ENCODE results near the gene COX15.

DNA sequence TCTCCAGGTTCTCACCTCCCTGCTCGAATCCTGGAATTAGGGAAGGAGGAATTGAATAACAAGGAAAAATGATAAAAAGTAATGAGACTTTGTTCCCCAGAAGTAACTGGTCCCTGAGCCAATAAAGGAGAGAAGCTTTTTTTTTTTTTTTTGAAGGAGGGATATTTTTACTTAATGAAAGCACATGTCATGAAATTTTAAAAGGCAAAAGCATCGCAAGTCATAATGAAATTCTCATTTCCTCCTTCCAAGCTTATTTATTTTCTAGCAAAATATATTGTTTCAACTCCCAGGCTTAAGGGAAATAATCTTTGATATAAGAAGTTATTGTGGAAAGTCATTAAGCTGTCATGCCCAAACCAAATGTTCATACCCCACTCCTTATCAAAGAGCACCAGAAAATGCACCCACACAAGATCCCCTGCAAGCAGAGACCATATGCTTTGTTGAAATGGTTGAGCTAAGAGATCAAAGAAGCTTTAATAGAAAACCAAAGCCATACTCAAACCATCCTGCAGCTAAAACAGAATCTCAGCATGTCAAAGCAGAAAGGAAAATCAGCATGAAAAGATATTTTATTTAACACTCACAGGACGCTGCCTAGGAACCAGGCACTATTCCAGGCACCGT, 33.9 kb upstream of the COX15 start:
- TF ChIP-seq SMC3 (IDR thresholded peaks at IDR 0.05; ENCODE audit: low read depth, low read length) (no peak), POLR2A (IDR thresholded peaks at IDR 0.05; ENCODE audit: low read depth, low read length) (no peak), RAD21 (IDR thresholded peaks at IDR 0.05; ENCODE audit: low read length) (no peak), CEBPB (IDR thresholded peaks at IDR 0.05; ENCODE audit: low read depth, low read length) (no peak)
- TF ChIP-seq, protein P1, sequence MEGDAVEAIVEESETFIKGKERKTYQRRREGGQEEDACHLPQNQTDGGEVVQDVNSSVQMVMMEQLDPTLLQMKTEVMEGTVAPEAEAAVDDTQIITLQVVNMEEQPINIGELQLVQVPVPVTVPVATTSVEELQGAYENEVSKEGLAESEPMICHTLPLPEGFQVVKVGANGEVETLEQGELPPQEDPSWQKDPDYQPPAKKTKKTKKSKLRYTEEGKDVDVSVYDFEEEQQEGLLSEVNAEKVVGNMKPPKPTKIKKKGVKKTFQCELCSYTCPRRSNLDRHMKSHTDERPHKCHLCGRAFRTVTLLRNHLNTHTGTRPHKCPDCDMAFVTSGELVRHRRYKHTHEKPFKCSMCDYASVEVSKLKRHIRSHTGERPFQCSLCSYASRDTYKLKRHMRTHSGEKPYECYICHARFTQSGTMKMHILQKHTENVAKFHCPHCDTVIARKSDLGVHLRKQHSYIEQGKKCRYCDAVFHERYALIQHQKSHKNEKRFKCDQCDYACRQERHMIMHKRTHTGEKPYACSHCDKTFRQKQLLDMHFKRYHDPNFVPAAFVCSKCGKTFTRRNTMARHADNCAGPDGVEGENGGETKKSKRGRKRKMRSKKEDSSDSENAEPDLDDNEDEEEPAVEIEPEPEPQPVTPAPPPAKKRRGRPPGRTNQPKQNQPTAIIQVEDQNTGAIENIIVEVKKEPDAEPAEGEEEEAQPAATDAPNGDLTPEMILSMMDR (conservative IDR thresholded peaks at IDR 0.05; ENCODE audit: low read depth, low read length): no peak
- TF ChIP-seq, protein P2, sequence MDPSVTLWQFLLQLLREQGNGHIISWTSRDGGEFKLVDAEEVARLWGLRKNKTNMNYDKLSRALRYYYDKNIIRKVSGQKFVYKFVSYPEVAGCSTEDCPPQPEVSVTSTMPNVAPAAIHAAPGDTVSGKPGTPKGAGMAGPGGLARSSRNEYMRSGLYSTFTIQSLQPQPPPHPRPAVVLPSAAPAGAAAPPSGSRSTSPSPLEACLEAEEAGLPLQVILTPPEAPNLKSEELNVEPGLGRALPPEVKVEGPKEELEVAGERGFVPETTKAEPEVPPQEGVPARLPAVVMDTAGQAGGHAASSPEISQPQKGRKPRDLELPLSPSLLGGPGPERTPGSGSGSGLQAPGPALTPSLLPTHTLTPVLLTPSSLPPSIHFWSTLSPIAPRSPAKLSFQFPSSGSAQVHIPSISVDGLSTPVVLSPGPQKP (IDR thresholded peaks at IDR 0.05; ENCODE audit: borderline replicate concordance, low read depth, low read length): no peak
